Pons (tissue), 1 donor: ENCODE data around the gene RAD51B.
"Not testable (repeated sequence)": the region's sequence is repeated elsewhere in the genome, so short reads cannot be mapped to it uniquely, and the experiment has no call there.

ENCODE experiments used
- DNase-seq: peaks from one replicate; pipeline ENCODE4 v3.0.0-alpha.2; 2016; ENCODE audit warnings: low spot score

RAD51B gene

GRCh38 chr14:68279437-68279720 lies 459.8 kb downstream of the RAD51B start:
- DNase-seq: no peak

GRCh38 chr14:68279777-68280233 lies 460.2 kb downstream of the RAD51B start:
- peak; percentile 34 for DNase-seq

- DNase-seq: no peak
Measured at GRCh38 chr14:68281497-68281896, 461.9 kb downstream of the RAD51B start.

DNA sequence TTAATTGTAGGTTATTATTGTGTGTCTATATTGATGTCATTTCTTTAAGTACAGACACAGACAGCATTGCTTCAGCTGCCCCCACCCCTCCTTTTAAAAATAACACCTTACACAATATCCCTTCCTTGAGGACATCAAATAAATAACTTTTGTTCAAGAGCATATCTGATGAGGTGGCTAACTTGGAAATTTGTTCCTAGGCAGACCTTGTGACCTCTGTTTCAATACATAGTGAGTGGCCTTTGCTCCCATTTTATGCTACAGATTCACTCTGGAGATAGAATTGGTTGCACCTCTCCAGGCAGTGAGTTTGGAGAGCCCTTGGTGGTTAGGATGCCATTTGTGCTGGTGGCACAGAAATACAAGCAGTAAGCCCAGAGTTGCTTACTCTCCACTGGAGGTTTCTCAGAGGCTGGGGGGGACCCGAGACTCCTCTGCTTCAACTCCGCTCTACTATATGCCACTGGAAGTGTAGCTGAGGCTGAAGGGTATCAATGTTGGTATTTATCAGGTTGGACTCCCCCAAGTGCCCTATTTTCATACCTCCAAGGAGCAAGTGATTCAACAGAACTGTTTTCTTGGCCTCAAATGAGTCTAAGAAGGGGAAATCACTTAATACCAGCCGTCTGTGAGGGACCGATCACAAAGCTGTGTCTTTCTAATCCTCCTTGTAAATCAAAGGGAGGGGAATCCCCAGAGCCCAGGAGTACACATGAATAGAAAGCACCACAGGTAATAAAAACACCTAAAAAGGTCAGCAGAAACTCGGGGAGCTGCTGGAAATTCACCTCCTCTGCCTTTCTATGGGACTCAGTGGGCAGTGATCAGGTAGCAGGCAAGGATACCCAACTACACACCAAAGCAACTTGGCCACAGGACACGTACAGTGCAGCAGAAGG lies 463.1 kb downstream of the RAD51B start:
- no peak for DNase-seq

DNA sequence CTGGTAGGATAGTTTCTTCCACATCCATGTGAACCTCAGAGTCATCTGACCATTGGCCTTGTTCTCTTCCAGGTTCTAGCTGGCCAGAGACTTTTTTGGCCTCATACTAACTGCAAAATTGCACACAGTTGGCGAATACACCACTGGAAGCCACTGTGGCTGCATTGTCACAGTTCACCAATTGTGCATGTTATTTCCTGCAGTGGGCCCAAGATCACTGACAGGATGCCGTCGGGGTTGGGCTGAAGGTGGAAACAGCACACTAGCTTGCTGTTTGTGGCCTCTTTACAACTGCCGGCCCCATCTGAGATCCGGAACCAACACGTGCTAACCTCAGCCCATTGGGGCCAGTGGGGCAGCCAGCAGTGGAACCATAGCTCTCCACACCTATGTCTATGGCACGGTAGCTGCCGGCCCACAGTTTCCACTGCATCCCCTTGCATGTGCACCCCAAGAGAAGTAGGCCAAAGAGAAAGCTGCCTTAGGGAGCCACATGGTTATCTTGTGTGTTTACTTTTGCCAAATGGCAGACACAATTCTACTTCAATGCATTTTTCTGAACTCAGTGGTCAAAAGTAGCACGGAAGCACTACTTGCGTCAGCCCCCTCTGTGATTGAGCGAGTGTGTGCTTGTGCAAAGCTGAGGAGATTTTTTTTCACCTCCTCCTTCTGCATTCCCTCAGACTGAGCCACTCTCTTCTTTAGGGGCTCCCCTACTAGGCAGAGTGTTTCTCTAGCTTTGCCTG lies 464.0 kb downstream of the RAD51B start:
- no peak for DNase-seq

- DNase-seq: no peak
Measured at GRCh38 chr14:68284333-68284732, 464.8 kb downstream of the RAD51B start.

DNA sequence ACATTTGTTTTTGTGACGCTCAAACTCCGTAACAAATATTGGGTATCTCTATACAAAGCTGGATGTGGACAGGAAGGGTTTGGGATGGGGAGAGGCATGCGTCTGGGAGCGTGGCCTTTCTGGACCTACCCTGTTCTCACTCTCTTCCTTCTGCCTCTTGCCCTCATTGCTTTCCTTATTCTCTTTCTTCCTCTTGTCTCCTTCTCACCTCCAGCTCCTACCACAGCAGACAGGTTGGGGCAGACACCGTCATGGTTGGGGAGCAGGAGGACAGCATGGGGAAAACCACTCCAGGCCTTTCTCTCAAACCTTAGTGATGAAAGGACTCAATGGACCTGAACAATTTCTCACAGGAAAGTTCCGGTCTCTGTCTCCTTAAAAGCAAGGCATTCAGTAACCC lies 465.3 kb downstream of the RAD51B start:
- DNase-seq: no peak

- DNase-seq: no peak
Measured at GRCh38 chr14:68285421-68286179, 466.0 kb downstream of the RAD51B start.

GRCh38 chr14:68286667-68287066 lies 467.1 kb downstream of the RAD51B start:
- no peak for DNase-seq

- not testable (repeated sequence) for DNase-seq
Measured at GRCh38 chr14:68289452-68289851, 469.9 kb downstream of the RAD51B start.

- DNase-seq: no peak
Measured at GRCh38 chr14:68291820-68292219, 472.2 kb downstream of the RAD51B start.

DNA sequence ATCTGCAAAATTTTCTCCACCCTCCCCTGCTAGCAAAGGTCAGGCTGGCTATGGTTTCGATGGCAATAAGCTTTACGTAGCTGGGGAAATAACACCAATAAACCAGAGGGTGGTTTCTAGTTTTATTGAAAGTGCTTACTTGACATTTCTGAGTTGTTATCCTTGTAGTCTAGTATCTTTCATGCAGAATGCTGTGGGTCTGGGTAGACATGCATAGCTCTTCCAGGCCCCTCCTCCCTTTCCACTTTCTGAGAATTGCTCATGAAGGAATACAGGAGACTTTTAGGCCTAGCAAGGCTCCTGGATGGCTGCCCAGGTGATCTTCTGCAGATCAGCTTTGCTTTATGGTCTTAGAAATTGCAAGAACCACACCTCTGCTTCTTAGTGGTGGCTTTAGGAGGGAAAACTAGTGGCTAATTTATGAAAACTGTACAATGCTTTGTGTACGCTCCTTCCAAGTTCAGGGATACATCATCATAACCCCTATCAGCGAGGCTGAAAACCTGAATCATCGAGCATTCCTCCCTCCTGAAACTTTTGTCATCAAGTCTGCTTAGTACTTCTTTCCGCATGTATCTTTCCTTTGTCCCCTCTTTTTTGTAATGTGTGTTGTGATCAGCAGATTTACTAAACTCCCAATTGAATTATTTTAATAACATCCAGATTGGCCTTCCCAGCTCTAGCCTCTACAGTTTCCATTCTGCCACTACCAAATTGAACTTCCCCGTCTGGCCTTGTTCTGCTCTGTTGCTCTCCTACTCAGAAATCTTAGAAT lies 473.0 kb downstream of the RAD51B start:
- no peak for DNase-seq

DNA sequence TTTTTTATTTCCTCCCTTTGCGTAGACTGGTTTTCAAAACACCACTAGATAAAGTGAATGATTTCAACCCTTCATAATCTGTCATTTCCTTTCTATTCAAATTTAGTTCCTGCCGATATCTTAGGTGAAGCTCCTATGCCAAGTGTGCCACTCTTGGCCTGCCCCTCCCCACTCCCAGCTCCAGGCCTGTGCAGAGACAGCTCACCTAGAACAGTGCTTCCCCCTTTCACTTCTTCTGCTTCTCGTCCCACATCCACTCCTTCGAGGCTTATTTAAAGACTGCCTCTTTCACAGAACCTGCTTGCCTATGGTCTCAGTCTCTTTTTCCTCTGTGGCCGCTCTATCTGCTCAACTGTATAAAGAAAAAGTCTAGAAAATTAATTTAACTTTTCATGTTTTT lies 473.8 kb downstream of the RAD51B start:
- DNase-seq: peak; percentile 54

DNA sequence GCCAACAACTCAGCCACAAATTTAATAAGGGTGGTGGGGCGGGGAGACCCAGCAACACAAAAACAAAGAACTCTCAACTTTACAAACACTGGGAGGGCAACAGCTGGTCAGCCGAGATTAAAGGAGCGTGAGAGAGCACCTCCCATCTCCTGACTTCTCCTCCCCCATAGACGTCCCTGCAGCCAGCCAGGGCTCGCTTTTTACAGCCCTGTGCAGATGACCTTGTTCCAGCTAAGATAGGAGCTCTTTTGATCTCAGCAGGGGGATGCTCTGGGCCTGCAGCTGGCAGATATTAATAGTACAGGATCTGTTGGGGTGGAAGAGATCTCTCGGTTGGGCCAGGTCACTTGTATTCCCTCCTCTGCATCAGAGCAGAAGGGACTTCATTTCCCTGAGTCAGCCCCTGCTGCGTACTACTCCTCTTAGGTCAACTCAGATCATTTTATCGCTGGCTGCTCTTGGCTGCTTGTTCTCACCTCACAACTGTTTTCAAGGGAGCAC lies 475.8 kb downstream of the RAD51B start:
- DNase-seq: no peak

DNA sequence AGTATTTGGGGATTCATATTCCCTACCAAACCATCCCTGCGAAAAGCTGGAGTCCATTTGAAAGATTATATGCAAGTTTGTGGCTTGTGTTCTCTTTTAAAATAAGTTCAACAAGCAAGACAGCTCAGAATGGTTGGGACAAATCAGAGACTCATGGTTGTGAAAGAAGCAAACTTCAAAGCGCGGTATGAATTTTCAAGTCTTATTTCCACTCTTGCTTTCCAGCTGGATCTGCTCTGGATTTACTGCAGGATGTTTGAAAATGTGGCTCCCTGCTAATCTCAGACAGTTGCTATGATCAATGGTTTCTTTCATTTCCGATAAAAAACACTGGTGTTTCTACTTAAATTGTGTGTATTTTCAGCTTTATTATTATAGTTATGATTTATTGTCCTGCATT lies 477.5 kb downstream of the RAD51B start:
- no peak for DNase-seq

DNA sequence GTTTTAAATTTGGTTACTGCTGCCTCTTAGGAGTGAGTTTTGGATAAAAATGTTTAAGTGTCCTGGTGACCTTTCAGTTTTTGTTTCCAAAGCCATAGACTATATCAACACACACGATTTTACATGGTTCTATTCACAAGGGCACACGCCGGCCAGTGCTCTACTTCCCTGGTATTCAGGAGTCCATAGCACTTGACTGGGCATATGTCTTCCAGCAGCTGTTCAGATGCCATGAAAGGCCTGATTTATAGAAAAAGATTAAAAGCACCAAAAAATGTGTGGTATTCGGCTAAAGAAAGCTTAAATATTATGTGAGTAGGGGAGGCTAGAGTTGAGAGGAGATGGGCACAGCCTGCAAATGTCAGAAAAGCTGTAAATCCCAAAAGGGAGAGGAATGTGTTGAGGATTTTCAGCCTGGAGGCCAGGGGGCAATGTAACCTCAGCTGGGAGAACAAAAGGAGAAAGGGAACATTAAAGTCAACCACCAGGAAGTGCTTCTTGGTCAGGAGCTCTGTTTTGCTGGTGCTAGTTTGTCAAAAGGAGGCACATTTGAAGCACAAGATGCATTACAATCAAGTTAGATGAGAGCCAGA lies 478.4 kb downstream of the RAD51B start:
- DNase-seq: no peak

GRCh38 chr14:68300608-68301007 lies 481.0 kb downstream of the RAD51B start:
- no peak for DNase-seq

DNA sequence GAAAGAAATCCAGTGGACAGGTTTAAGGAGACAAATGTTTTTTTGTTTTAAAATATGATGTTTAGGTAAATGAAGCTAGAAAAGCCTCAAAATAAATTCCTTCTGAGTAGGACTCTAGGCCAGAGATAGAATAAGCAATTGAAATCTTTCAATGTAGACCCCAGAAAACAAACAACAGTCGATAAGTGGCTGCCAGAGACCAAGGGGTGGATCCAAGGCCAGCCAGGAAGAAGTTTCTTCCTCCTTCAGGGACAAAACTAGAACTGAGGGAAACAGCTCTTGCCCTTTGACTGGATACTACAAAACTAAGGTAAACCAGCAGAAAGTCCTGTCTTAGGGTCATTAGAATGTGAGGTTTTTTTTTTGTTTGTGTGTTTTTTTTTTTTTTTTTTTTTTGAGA lies 481.6 kb downstream of the RAD51B start:
- no peak for DNase-seq

GRCh38 chr14:68302938-68303337 lies 483.4 kb downstream of the RAD51B start:
- DNase-seq: not testable (repeated sequence)

GRCh38 chr14:68305738-68306137 lies 486.2 kb downstream of the RAD51B start:
- no peak for DNase-seq

DNA sequence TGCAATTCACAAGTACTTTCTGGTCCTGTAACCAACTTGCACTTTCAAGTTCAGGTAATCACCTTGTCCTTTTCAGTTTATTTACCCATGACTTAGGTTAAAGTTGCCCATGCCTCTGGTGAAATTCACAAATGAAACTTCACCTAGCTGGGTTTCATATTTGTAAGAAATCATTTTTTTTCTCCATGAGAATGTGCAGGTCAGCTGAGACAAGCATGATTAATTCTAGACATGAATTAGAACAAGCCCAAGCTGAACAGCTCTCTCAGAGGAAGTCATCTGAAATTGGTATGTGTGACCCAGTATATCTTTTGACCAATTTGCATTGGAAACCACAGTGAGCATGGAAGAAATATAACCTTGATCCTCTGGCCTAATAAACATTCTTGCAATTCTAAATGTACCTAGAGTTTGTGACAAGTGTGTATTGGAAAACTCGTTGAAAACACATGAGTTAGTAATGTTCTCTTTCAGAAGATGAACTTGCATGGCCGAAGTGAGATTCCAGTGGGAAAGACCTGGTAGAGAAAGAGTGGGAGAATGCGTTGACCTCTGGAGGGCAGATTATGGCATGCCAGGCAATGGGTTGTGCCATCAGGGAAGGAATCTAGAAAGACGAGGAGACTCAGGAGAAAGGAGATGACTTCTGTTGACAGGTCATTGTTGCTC lies 486.8 kb downstream of the RAD51B start:
- no peak for DNase-seq
